SK-N-MC (cell line): ENCODE data around the gene CTNND2.

ENCODE experiments used
- EZH2 ChIP-seq: fragments of 200-600 bp; sonication (generic); IDR thresholded peaks from one replicate; pipeline ENCODE4 v1.6.1; 2017; ENCODE audit warnings: antibody characterized with exemption
- FOXP2 ChIP-seq: optimal IDR thresholded peaks from 2 replicates; pipeline ENCODE3; 2011; ENCODE audit warnings: mild to moderate bottlenecking, moderate library complexity; ENCODE audit not compliant: insufficient read depth; ENCODE audit errors: extremely low read length, control extremely low read depth
- POLR2AphosphoS5 ChIP-seq: IDR thresholded peaks from 2 replicates; pipeline ENCODE4 v1.6.1; 2012; ENCODE audit warnings: mild to moderate bottlenecking, low read depth, low read length, borderline replicate concordance

GRCh38 chr5:11815481-11815880 is 88.8 kb downstream of the CTNND2 start:
- TF ChIP-seq EZH2, result no peak
- TF ChIP-seq POLR2AphosphoS5, result no peak
- TF ChIP-seq FOXP2, result no peak
